ENCODE measurements around the gene RNF5.

The RNF5 gene

GRCh38 chr6:32152769-32153563, 25.2 kb upstream of the RNF5 start:
- DNase-seq: no peak

DNA sequence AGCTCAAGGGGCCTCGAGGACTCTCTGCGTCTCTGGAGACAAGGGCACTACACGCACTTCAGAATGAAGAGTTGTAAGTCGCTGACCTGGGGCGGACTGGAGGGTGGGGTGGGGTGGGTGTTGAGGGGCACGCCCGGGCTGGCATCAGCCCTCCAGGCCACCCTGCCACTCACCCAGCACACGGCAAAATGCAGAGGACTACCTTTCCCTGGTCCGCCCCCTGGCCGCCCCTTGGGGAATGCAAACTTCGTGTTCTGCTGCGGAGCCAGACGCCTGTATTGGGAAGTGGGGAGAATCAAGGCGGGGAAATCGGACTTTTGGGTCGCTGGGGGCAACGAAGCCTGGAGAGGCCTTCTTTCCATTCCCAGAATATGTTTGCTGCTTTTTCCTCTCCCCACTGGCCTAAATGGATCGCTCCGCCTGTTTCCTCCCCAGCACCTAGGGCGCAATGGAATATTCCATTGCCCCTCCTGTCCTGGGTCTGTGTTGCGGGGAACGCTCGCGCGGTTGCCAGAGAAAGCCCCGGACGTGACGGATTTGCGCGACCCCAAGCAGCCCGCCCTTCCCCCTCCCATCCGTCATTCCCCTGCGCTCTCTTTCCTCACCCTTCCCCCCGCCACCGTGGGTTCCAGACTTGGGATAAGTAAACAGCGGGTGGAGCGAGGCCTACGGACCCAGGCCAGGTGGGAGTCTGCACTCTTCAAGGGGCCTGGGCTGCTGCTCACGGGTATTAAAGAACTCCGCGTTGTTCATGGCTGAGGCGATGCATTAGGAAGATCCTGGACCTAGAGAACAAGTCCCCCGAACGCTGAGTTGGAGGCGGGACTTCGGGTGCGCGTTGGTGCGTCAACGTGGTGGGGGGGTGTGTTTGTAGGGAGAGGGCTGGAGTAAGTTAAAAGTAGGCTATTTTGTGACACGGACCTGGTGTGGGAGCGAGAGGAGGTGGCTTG, 24.4 kb upstream of the RNF5 start, which contains the start of gene PPT2:
PPT2 (plus strand) TSS at position 578 of the 950 bp plus-strand sequence. CDS start 454 bp downstream, outside the sequence.
- peak; percentile 61 for DNase-seq

DNA sequence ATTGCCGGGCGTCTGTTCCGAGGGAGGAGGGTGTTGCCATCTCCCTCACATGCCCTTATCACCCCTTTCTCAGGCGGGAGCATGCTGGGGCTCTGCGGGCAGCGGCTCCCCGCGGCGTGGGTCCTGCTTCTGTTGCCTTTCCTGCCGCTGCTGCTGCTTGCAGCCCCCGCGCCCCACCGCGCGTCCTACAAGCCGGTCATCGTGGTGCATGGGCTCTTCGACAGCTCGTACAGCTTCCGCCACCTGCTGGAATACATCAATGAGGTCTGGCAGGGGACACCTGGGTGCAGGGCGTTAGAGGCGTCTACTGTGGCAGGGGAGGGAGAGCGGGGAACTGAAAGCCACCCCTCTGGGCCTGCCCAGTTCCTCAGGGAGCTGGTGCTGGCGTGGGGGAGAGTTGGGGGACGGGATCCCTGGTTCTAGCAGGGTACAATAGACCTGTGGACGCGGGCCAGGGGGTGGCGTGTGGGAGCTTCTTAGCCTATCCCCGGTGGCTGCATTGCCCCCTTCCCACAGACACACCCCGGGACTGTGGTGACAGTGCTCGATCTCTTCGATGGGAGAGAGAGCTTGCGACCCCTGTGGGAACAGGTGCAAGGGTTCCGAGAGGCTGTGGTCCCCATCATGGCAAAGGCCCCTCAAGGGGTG, 23.6 kb upstream of the RNF5 start:
- peak; percentile 41 for DNase-seq

DNA sequence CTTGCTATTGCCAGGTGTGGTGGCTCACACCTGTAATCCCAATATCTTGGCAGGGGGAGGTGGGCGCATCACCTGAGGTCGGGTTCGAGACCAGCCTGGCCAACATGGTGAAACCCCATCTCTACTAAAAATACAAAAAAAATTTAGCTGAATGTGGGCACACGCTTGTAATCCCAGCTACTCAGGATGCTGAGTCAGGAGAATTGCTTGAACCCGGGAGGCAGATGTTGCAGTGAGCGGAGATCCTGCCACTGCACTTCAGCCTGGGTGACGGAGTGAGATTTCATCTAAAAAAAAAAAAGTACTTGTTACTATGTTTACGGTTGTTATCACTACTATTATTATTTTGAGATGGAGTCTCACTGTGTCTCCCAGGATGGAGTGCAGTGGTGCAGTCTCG, 21.3 kb upstream of the RNF5 start:
- no peak for DNase-seq

GRCh38 chr6:32158052-32158451, 20.2 kb upstream of the RNF5 start:
- no peak for DNase-seq

GRCh38 chr6:32163559-32164258, 14.5 kb upstream of the RNF5 start:
- DNase-seq: no peak

DNA sequence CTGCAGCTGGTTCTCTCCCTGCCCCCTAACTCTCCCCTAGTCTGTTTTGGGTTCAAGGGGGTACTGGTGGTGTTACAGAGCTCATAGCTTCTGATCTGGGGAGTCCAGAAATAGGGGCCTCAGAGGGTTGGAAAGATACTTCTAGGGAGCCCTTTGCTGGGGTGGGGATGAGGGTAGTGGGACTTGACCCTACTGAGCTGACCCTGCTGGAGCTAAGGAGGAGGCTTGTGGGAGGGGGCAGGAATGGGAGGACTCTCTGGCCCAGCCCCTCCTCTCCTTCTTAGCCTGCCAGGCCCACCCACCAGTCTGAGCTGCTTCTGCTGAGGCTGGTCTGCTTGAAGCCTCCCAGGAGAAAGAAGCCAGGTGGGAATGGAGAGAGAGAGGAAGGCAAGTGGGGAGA, 13.9 kb upstream of the RNF5 start, which contains the start of gene EGFL8:
EGFL8 (plus strand) TSS at position 301 of the 400 bp plus-strand sequence. CDS start 1,571 bp downstream, outside the sequence.
- no peak for DNase-seq

DNA sequence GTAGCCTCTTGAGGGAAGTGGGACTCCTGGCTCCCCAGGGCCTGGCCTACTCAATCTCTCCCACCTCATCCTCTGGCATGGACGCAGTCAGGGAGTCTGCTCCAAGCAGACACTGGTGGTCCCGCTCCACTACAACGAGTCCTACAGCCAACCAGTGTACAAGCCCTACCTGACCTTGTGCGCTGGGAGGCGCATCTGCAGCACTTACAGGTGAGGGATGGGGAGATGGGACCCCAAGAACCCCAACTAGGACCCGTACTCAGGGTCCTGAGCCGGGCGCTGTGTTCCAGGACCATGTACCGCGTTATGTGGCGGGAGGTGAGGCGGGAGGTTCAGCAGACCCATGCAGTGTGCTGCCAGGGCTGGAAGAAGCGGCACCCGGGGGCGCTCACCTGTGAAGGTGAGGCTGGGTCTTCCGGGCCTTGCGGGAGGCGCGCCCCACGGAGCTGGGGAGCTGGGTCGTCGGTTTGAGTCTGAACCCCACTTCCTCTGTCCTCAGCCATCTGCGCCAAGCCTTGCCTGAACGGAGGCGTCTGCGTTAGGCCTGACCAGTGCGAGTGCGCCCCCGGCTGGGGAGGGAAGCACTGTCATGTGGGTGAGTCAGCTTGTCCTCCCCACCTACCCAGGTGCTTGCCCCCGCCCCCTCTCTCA, 11.7 kb upstream of the RNF5 start:
- DNase-seq: no peak

DNA sequence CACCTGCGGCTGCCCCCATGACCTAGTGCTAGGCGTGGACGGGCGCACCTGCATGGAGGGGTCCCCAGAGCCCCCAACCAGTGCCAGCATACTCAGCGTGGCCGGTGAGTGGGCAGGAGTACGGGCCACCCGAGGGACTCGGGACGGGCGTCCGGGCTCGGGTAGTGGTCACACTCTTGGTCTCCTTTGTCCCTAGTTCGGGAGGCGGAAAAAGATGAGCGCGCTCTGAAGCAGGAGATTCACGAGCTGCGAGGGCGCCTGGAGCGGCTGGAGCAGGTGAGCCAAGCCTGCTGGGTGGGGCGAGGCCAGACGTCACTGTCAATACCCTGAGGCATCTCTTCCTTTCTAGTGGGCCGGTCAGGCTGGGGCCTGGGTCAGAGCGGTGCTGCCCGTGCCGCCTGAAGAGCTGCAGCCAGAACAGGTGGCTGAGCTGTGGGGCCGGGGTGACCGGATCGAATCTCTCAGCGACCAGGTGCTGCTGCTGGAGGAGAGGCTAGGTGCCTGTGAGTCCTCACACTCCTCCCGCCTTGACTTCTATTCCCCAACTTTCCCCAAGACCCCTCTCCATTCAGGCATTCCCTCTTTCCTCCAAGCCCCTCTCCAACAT, 10.9 kb upstream of the RNF5 start:
- no peak for DNase-seq

- no peak for DNase-seq
Observed at GRCh38 chr6:32167761-32168262, 10.4 kb upstream of the RNF5 start.

- DNase-seq: no peak
Observed at GRCh38 chr6:32168350-32168749, 9.9 kb upstream of the RNF5 start.

DNA sequence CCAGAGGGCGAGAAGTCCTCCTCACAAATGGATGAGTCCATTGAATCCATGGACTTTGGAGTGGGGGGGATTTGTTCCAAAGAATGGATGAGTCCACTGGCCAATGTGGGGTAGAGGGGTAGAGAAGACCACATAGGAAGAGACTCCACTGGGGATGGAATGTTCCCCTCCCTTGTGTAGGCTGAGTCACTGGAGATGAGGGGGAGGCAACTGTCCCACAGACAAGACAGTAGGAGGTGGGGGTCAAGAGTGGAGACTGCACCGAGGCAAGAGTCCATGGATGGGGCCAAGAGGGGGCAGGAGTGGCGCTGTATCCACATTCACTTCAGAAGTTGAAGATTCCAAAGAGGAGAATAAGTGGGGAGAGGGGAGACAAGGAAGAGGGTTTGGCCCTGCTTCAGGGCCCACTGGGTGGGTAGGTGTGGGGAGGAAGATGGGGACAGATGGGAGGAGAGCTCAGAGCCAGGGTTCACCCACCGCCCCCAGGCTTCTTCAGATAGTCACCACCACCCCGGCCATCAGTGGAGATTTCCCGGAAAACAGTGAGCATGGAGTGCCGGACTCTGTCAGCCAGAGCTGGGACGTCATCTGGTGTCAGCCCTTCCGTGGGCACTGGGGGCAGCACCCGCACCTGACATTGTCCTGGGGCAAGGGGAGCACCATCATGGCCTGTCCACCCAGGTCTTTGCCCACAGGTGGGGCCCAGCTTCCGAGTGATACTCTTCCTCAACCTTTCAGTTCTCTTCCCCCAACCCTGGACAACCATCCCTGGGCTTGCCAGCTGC, 9.2 kb upstream of the RNF5 start:
- DNase-seq: no peak

DNA sequence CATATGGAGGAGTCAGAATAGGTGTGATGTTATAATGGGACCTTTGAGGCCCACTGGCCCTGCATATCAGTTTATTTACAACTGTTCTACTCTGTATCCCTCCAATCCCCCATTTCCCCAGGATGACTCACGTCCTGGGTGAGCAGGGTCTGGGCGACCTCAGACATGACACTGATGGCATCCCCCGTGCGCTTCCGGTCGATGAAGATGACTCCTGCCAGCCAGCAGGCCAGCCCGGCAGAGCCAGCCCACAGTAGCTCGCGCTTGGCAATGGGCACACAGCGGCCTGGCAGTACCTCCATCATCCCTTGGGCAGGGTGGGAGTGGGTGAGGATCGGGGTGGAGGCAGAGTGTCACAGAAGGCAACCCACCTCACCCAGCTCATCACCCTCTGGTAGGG, 7.9 kb upstream of the RNF5 start:
- no peak for DNase-seq

DNA sequence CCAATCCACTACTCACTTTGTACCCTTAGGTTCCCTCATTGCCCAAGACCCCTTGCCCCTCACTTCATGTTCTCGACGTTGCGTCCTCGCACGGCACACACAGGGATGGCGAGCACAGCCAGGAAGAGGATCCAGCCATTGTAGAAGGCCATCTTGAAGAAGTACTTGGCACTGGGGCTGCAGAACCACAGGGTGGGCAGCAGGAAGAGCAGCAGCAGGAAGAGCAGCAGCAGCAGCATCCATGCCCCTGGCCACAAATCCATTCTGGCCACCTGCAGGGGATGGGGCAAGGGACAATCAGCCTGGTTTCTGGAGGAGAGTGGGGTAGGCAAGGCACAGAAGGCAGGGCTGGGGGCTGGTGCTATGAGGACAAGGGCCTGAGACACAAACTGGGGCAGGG, 7.0 kb upstream of the RNF5 start:
- no peak for DNase-seq

GRCh38 chr6:32173051-32173727, 5.0 kb upstream of the RNF5 start:
- DNase-seq: no peak

GRCh38 chr6:32174416-32174815, 3.8 kb upstream of the RNF5 start:
- DNase-seq: no peak

DNA sequence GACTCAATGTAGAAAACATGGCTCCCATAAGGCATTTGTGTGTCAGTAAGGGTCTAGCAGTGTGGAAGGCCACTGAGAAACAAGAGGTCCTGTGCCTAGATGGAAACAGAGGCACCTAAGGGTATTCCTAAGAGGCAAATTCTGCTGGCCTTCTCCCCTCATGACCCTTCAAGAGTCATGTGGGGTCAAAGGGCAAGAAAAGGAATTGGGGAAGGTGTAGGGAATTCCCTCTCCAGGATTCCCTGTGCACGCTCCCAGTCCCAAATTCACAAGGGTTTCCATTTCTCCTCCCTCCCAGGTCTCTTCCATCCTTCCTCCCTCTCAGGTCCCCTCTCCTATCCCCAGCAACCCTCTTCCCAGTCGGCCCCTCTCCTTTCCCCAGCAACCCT, 2.9 kb upstream of the RNF5 start:
- no peak for DNase-seq

- DNase-seq: peak; percentile 95
Observed at GRCh38 chr6:32175711-32176475, 2.3 kb upstream of the RNF5 start, which contains the start of gene AGPAT1. Gene AGPAT1, minus strand, starts transcription at chr6:32176084. Its CDS starts 4,588 bp downstream, at chr6:32171496.

All from stimulated activated naive CD4-positive, alpha-beta T cell treated with Interleukin-2 at 50 U/mL for 16 hours (primary cell).